HCT116 (cell line): ENCODE data around the gene POLRMT. TPM values are rescaled to one million over a fixed set of nuclear protein-coding genes. Genes with fewer than 3 reads are reported as not detected.

Source experiments
- ATAC-seq: fragments of 200-7000 bp; cut with Tn5 transposase; 2 replicates; pipeline ENCODE4 v1.9.1; 2020; ENCODE audit warnings: mild to moderate bottlenecking, moderate library complexity
- BruUV-seq: library from RNA; stranded (reverse); fragments of 400-500 nt; replicated peaks from 2 replicates; lab custom pipeline; 2021; lab: Mats Ljungman, UMichigan
- CTCF ChIA-PET: fragments of 300-600 bp; sonication (Branson Sonifier 250); formaldehyde crosslinking; loops from one replicate; lab custom pipeline; 2021; ENCODE audit warnings: antibody characterized with exemption; lab: Charles Lee
- POLR2A ChIA-PET: fragments of 300-600, 350-600 bp; sonication (Branson Sonifier 250); formaldehyde crosslinking; loops from one replicate; lab custom pipeline; 2021; ENCODE audit warnings: antibody characterized with exemption; lab: Charles Lee
- RAD21 ChIA-PET, 2 experiments: fragments of 300-600 bp; sonication (Branson Sonifier 250); formaldehyde crosslinking; loops; one replicate each; lab custom pipeline; 2023; ENCODE audit warnings: low total read pairs in 2 of 2; ENCODE audit not compliant: uncharacterized antibody in 2 of 2, unreplicated experiment in 2 of 2, low non-redundant PET in 1 of 2; lab: Charles Lee
- DNase-seq: peaks from one replicate; pipeline ENCODE4 v3.0.0-alpha.2; 2010; ENCODE audit warnings: low read depth, low spot score
- H2AFZ ChIP-seq: fragments of 200-600 bp; shearing (Covaris generic), sonication (generic); 2 replicates; pipeline ENCODE4 v1.6.1; 2017; ENCODE audit warnings: low read depth, mixed run types, mixed read lengths, antibody characterized with exemption, low read length; ENCODE audit not compliant: poor library complexity, severe bottlenecking
- H3K27ac ChIP-seq: 2 replicates; pipeline ENCODE4 v1.5.1; 2012; ENCODE audit warnings: low read depth, low read length
- H3K27me3 ChIP-seq: fragments of 200-600 bp; sonication (generic); 2 replicates; pipeline ENCODE4 v1.6.1; 2016; ENCODE audit warnings: mixed run types, low read length, mixed read lengths; ENCODE audit not compliant: insufficient read depth
- H3K36me3 ChIP-seq, 2 experiments: fragments of 200-500 bp in 1 of 2; fragments of 200-600 bp in 1 of 2; sonication (Bioruptor generic) in 1 of 2; sonication (generic) in 1 of 2; 2 replicates each; pipeline versions ENCODE4 v1.5.1 to v1.6.1; 2014 to 2016; ENCODE audit warnings: low read length in 2 of 2, inconsistent platforms in 1 of 2, mixed read lengths in 1 of 2, mixed run types in 1 of 2; ENCODE audit not compliant: insufficient read depth in 2 of 2, control insufficient read depth in 1 of 2
- H3K4me1 ChIP-seq, 2 experiments: fragments of 200-600 bp in 1 of 2; sonication (generic) in 1 of 2; 2 replicates each; pipeline versions ENCODE4 v1.5.1 to v1.6.1; 2012 to 2017; ENCODE audit warnings: low read length in 2 of 2, inconsistent platforms in 1 of 2, mild to moderate bottlenecking in 1 of 2, mixed read lengths in 1 of 2, mixed run types in 1 of 2, moderate library complexity in 1 of 2; ENCODE audit not compliant: insufficient read depth in 2 of 2, control insufficient read depth in 1 of 2
- H3K4me2 ChIP-seq: fragments of 200-600 bp; sonication (generic); 2 replicates; pipeline ENCODE4 v1.6.1; 2017; ENCODE audit warnings: mixed run types, low read length, mixed read lengths
- H3K4me3 ChIP-seq, 2 experiments: fragments of 200-600 bp in 1 of 2; sonication (generic) in 1 of 2; replicated peaks in 1 of 2; 2 replicates each; pipeline ENCODE4 v1.5.1; 2011 to 2016; ENCODE audit warnings: low read length in 2 of 2, control low read depth in 1 of 2, low read depth in 1 of 2, mild to moderate bottlenecking in 1 of 2, mixed read lengths in 1 of 2, mixed run types in 1 of 2
- H3K79me2 ChIP-seq: fragments of 200-600 bp; sonication (generic); 2 replicates; pipeline ENCODE4 v1.6.1; 2017; ENCODE audit warnings: mild to moderate bottlenecking, mixed run types, low read length, moderate library complexity, mixed read lengths; ENCODE audit not compliant: insufficient read depth
- H3K9ac ChIP-seq: fragments of 200-600 bp; sonication (generic); 2 replicates; pipeline ENCODE4 v1.6.1; 2016; ENCODE audit warnings: low read length, mixed read lengths
- H3K9me2 ChIP-seq: fragments of 200-600 bp; sonication (generic), shearing (Covaris generic); 2 replicates; pipeline ENCODE4 v1.6.1; 2017; ENCODE audit warnings: mixed run types, mild to moderate bottlenecking, moderate library complexity; ENCODE audit not compliant: insufficient read depth
- H3K9me3 ChIP-seq, 2 experiments: fragments of 200-500 bp in 1 of 2; fragments of 200-600 bp in 1 of 2; sonication (Bioruptor generic) in 1 of 2; sonication (generic) in 1 of 2; 2 replicates each; pipeline ENCODE4 v1.6.1; 2014 to 2017; ENCODE audit warnings: low read length in 2 of 2, mixed read lengths in 2 of 2, inconsistent platforms in 1 of 2, low read depth in 1 of 2, mild to moderate bottlenecking in 1 of 2, mixed run types in 1 of 2, moderate library complexity in 1 of 2; ENCODE audit not compliant: control insufficient read depth in 1 of 2, insufficient read depth in 1 of 2
- H4K20me1 ChIP-seq: fragments of 200-600 bp; sonication (generic), shearing (Covaris generic); 2 replicates; pipeline ENCODE4 v1.6.1; 2017; ENCODE audit warnings: mixed run types, mild to moderate bottlenecking, moderate library complexity; ENCODE audit not compliant: insufficient read depth
- CEBPB ChIP-seq: IDR thresholded peaks from 2 replicates; pipeline ENCODE4 v1.6.1; 2012; ENCODE audit warnings: low read depth
- EZH2 ChIP-seq: fragments of 200-600 bp; sonication (generic); IDR thresholded peaks from 2 replicates; pipeline ENCODE4 v1.6.1; 2017; ENCODE audit warnings: antibody characterized with exemption, mixed run types
- FOSL1 ChIP-seq: IDR thresholded peaks from 2 replicates; pipeline ENCODE4 v1.6.1; 2012; ENCODE audit warnings: low read depth
- JUND ChIP-seq: IDR thresholded peaks from 2 replicates; pipeline ENCODE4 v1.6.1; 2012
- MAX ChIP-seq: IDR thresholded peaks from 2 replicates; pipeline ENCODE4 v1.6.1; 2012
- POLR2A ChIP-seq: IDR thresholded peaks from 2 replicates; pipeline ENCODE4 v1.7.0; 2011; ENCODE audit warnings: borderline replicate concordance; ENCODE audit not compliant: insufficient read depth, insufficient read length; ENCODE audit errors: extremely low read depth
- POLR2AphosphoS5 ChIP-seq: IDR thresholded peaks from 2 replicates; pipeline ENCODE4 v1.6.1; 2011; ENCODE audit warnings: mild to moderate bottlenecking, low read depth, low read length, moderate library complexity
- RAD21 ChIP-seq: IDR thresholded peaks from 2 replicates; pipeline ENCODE4 v1.6.1; 2012; ENCODE audit warnings: low read depth, mild to moderate bottlenecking
- REST ChIP-seq: IDR thresholded peaks from 2 replicates; pipeline ENCODE4 v1.6.1; 2012; ENCODE audit warnings: low read depth
- SIN3A ChIP-seq: IDR thresholded peaks from 2 replicates; pipeline ENCODE4 v1.6.1; 2012; ENCODE audit warnings: low read depth
- SP1 ChIP-seq: IDR thresholded peaks from 2 replicates; pipeline ENCODE4 v1.6.1; 2012; ENCODE audit warnings: low read depth
- SRF ChIP-seq: IDR thresholded peaks from 2 replicates; pipeline ENCODE4 v1.6.1; 2012; ENCODE audit warnings: low read depth
- TCF7L2 ChIP-seq: IDR thresholded peaks from 2 replicates; pipeline ENCODE4 v1.7.0; 2011; ENCODE audit warnings: borderline replicate concordance, inconsistent platforms; ENCODE audit not compliant: insufficient read depth, insufficient read length; ENCODE audit errors: extremely low read depth
- ZBTB33 ChIP-seq: IDR thresholded peaks from 2 replicates; pipeline ENCODE4 v1.6.1; 2011; ENCODE audit warnings: mild to moderate bottlenecking, low read length, moderate library complexity; ENCODE audit not compliant: insufficient replicate concordance; ENCODE audit errors: extremely low read depth
- intact Hi-C: fragments of 100-400 bp; cut with micrococcal nuclease; formaldehyde crosslinking; loops from 2 replicates; pipeline ENCODE4 v1.10.0; 2022
- total RNA-seq: library from RNA; stranded (reverse); gene quantifications from one replicate; pipeline ENCODE4 v1.2.1, GENCODE V29; 2021; ENCODE audit not compliant: unreplicated experiment

POLRMT gene
- total RNA-seq, 1 experiment from 2014 or later = 138 TPM

- DNase-seq = no peak
- no peaks in the 10 kb centered on the region for H3K9me2 ChIP-seq
- ChIA-PET POLR2A (interaction anchor here (1.5 kb wide), 1 partner anchor 22 kb away, joined by 3 read pairs; no protein-coding TSS in a partner anchor), RAD21 (no interaction called here), CTCF (no interaction called here)
- H3K4me2 ChIP-seq = no peak overlapping the region
- peaks cover 12 to 23% of the 10 kb centered on the region in 2 experiments for H3K4me1 ChIP-seq
- no TSS peak for BruUV-seq
- no peak overlapping the region; the same call in 1 of the 2 replicates for H3K27ac ChIP-seq
- H3K9me3 ChIP-seq = no peaks in the 10 kb centered on the region
- TF ChIP-seq MAX (no peak), JUND (no peak), ZBTB33 (no peak), TCF7L2 (no peak), REST (no peak), EZH2 (no peak), POLR2AphosphoS5 (no peak), CEBPB (no peak), POLR2A (no peak), SIN3A (no peak), RAD21 (no peak), FOSL1 (no peak), SP1 (no peak), SRF (no peak)
- H3K36me3 ChIP-seq = peaks cover 3 to 21% of the 10 kb centered on the region in 2 experiments; a peak in 3 of 4 replicates
- no peak for ATAC-seq
- H3K4me3 ChIP-seq = no peak overlapping the region
- peaks cover 88% of the 10 kb centered on the region for H3K79me2 ChIP-seq
- intact Hi-C loops = no loop called here
- H2AFZ ChIP-seq = no peak overlapping the region
- H3K27me3 ChIP-seq = no peaks in the 10 kb centered on the region
- H3K9ac ChIP-seq = no peak overlapping the region
- peaks cover 5% of the 10 kb centered on the region; the same call in 1 of the 2 replicates for H4K20me1 ChIP-seq
These were observed 25.8 kb upstream of the POLRMT start for GRCh38 chr19:658916-659839.
